Measurements from ENCODE around the gene MROH2A. TPM values are rescaled to one million over a fixed set of nuclear protein-coding genes. Genes with fewer than 3 reads are reported as not detected.

The MROH2A gene
- total RNA-seq, 1 experiment from 2014 or later, result 0.33 TPM

DNA sequence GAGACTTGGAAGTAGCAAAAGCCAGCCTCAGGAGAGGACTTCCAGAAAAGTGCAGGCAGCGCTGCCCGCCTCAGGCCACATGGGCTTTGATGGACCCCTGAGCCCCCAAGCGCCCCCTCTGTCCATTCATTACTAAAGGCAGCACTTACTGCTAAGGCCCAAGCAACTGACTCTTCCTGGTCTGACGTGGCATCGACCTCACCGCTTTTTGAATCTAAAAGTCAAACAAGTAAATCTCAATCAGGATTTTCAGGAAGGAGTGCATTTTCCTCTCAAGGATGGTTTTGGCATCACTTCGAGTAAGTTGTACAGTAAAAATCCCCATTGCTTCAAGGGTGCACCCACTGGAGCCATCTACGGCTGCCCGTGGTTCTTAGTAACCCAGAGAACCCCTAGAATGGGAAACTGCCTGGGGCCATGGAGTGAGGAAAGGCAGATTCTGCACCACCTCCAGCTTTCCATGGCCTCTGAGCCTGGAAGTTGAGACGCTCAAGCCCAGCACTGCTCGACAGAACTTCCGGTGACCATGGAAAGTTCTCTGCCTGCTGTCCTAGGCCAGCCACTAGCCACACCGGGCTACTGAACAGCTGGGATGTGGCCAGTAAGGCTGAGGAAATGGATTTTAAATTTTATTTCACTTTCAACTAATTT, 69.2 kb downstream of the MROH2A start:
- Mint-ChIP-seq H3K36me3 (ENCODE audit: insufficient read depth, unreplicated experiment) (peaks cover 67% of the 10 kb centered on the region), H3K4me1 (ENCODE audit: low read depth, unreplicated experiment) (peaks cover 22% of the 10 kb centered on the region), H3K4me3 (ENCODE audit: low read depth, unreplicated experiment) (no peak overlapping the region), H3K27ac (ENCODE audit: unreplicated experiment) (no peak overlapping the region), H3K9me3 (ENCODE audit: low read depth, unreplicated experiment) (no peaks in the 10 kb centered on the region), H3K27me3 (ENCODE audit: unreplicated experiment) (no peaks in the 10 kb centered on the region)
- BruUV-seq (replicated peaks), result no TSS peak
- no peak for DNase-seq
- TF ChIP-seq, protein P1, sequence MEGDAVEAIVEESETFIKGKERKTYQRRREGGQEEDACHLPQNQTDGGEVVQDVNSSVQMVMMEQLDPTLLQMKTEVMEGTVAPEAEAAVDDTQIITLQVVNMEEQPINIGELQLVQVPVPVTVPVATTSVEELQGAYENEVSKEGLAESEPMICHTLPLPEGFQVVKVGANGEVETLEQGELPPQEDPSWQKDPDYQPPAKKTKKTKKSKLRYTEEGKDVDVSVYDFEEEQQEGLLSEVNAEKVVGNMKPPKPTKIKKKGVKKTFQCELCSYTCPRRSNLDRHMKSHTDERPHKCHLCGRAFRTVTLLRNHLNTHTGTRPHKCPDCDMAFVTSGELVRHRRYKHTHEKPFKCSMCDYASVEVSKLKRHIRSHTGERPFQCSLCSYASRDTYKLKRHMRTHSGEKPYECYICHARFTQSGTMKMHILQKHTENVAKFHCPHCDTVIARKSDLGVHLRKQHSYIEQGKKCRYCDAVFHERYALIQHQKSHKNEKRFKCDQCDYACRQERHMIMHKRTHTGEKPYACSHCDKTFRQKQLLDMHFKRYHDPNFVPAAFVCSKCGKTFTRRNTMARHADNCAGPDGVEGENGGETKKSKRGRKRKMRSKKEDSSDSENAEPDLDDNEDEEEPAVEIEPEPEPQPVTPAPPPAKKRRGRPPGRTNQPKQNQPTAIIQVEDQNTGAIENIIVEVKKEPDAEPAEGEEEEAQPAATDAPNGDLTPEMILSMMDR (IDR thresholded peaks at IDR 0.05; ENCODE audit: unreplicated experiment), result no peak
- intact Hi-C loops (cut with micrococcal nuclease; ENCODE audit: unreplicated experiment), result no loop called here
- CTCF ChIA-PET, result no interaction called here

DNA sequence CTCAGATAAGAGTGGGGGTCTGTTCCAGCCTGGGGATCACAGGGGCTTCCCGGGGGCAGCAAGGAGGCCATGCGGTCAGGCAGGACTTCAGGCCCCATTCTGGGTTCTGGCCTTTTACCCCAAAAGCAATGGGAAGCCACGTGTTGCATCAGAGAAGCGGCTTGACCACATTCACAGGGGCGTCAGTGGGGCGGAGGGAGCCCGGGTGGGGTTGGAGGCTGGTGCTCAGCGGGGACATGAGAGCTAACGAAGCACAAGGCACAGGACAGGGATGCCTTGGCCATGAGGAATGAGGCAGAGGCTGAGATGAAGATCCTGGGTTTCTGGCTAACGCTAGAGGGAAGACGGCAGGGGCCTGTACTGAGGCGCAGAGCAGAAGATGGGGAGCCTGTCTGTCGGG, 70.1 kb downstream of the MROH2A start:
- Mint-ChIP-seq H3K27ac (ENCODE audit: unreplicated experiment) (no peak overlapping the region), H3K36me3 (ENCODE audit: insufficient read depth, unreplicated experiment) (peaks cover 67% of the 10 kb centered on the region), H3K4me1 (ENCODE audit: low read depth, unreplicated experiment) (peaks cover 28% of the 10 kb centered on the region), H3K4me3 (ENCODE audit: low read depth, unreplicated experiment) (no peak overlapping the region), H3K9me3 (ENCODE audit: low read depth, unreplicated experiment) (no peaks in the 10 kb centered on the region), H3K27me3 (ENCODE audit: unreplicated experiment) (no peaks in the 10 kb centered on the region)
- TF ChIP-seq, protein P1 (IDR thresholded peaks at IDR 0.05; ENCODE audit: unreplicated experiment), result no peak
- no TSS peak for BruUV-seq (replicated peaks)
- CTCF ChIA-PET, result no interaction called here
- intact Hi-C loops (cut with micrococcal nuclease; ENCODE audit: unreplicated experiment), result no loop called here
- DNase-seq, result no peak

DNA sequence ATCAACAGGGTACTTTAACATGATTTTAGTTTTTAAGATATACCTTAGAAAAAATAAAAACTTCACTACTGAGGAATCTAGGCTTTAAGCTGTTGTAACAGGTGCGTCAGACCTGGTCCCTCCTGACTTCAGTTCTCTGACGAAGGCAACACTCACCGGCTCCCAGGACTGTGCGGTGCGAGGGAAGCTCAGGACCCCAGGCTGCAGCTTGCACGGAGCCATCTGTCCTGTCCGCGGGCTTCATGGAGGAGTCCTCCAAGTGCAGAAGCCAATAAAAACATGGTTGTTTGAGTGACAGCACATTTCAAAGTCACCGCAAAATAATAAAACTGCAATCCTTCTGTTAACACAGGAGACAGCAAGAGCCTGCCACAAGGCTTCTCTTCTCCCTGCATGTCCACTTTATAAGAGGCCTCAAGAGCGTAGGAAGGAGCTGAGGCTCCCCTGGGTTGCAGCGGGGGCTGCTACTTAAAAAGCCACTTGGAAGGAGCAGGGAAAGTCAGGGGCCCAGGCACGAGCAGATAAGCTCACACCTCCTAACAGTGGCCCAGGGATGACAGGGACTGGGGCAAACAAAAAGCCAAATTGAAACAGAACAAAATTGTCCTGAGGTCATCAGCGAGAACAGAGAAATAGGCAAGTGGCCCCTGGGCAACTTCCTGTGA, 71.6 kb downstream of the MROH2A start:
- no TSS peak for BruUV-seq (replicated peaks)
- intact Hi-C loops (cut with micrococcal nuclease; ENCODE audit: unreplicated experiment), result loop anchor here (10.0 kb wide), 2 partner anchors 125 to 245 kb away; no protein-coding TSS in a partner anchor
- Mint-ChIP-seq H3K4me1 (ENCODE audit: low read depth, unreplicated experiment) (peaks cover 28% of the 10 kb centered on the region), H3K9me3 (ENCODE audit: low read depth, unreplicated experiment) (no peaks in the 10 kb centered on the region), H3K27me3 (ENCODE audit: unreplicated experiment) (no peaks in the 10 kb centered on the region), H3K36me3 (ENCODE audit: insufficient read depth, unreplicated experiment) (peaks cover 72% of the 10 kb centered on the region), H3K27ac (ENCODE audit: unreplicated experiment) (peak overlapping the region; percentile 44), H3K4me3 (ENCODE audit: low read depth, unreplicated experiment) (no peak overlapping the region)
- DNase-seq, result no peak
- CTCF ChIA-PET, result interaction anchor here (0.8 kb wide), 1 partner anchor 14 kb away, joined by 3 read pairs; no protein-coding TSS in a partner anchor
- TF ChIP-seq, protein P1 (IDR thresholded peaks at IDR 0.05; ENCODE audit: unreplicated experiment), result no peak

DNA sequence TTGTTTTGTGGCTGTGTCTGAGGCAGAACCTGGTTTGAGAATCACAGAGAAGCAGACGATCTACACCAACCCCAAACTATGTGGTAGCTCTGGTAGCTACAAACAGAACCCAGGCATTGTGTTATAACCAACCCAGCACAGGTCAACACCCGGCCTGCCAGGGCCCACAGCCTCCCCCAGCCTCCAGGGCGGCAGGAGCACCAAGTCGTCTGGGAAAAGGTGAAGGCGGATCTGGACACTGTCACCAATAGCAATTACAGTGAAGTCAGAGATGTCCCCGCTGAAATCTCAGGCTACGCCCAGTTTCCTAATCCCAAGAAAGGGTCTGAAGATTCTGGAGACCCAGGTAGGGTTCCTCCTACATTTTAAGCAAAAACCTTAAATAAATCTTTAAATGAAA, 72.6 kb downstream of the MROH2A start:
- Mint-ChIP-seq H3K4me3 (ENCODE audit: low read depth, unreplicated experiment) (no peak overlapping the region), H3K27me3 (ENCODE audit: unreplicated experiment) (no peaks in the 10 kb centered on the region), H3K9me3 (ENCODE audit: low read depth, unreplicated experiment) (no peaks in the 10 kb centered on the region), H3K36me3 (ENCODE audit: insufficient read depth, unreplicated experiment) (peaks cover 67% of the 10 kb centered on the region), H3K27ac (ENCODE audit: unreplicated experiment) (no peak overlapping the region), H3K4me1 (ENCODE audit: low read depth, unreplicated experiment) (peaks cover 28% of the 10 kb centered on the region)
- BruUV-seq (replicated peaks), result no TSS peak
- CTCF ChIA-PET, result no interaction called here
- TF ChIP-seq, protein P1 (IDR thresholded peaks at IDR 0.05; ENCODE audit: unreplicated experiment), result no peak
- intact Hi-C loops (cut with micrococcal nuclease; ENCODE audit: unreplicated experiment), result loop anchor here (10.0 kb wide), 2 partner anchors 124 to 244 kb away; no protein-coding TSS in a partner anchor
- DNase-seq, result no peak
